HCT116 (cell line): ENCODE measurements around the gene EYA2. TPM values are rescaled to one million over a fixed set of nuclear protein-coding genes. Genes with fewer than 3 reads are reported as not detected.

ENCODE experiments used
- ATAC-seq: fragments of 200-7000 bp; cut with Tn5 transposase; 2 replicates; pipeline ENCODE4 v1.9.1; 2020; ENCODE audit warnings: mild to moderate bottlenecking, moderate library complexity
- BruUV-seq: library from RNA; stranded (reverse); fragments of 400-500 nt; replicated peaks from 2 replicates; lab custom pipeline; 2021; lab: Mats Ljungman, UMichigan
- CTCF ChIA-PET: fragments of 300-600 bp; sonication (Branson Sonifier 250); formaldehyde crosslinking; loops from one replicate; lab custom pipeline; 2021; ENCODE audit warnings: antibody characterized with exemption; lab: Charles Lee
- POLR2A ChIA-PET: fragments of 300-600, 350-600 bp; sonication (Branson Sonifier 250); formaldehyde crosslinking; loops from one replicate; lab custom pipeline; 2021; ENCODE audit warnings: antibody characterized with exemption; lab: Charles Lee
- RAD21 ChIA-PET, 2 experiments: fragments of 300-600 bp; sonication (Branson Sonifier 250); formaldehyde crosslinking; loops; one replicate each; lab custom pipeline; 2023; ENCODE audit warnings: low total read pairs in 2 of 2; ENCODE audit not compliant: uncharacterized antibody in 2 of 2, unreplicated experiment in 2 of 2, low non-redundant PET in 1 of 2; lab: Charles Lee
- DNase-seq: peaks from one replicate; pipeline ENCODE4 v3.0.0-alpha.2; 2010; ENCODE audit warnings: low read depth, low spot score
- H2AFZ ChIP-seq: fragments of 200-600 bp; shearing (Covaris generic), sonication (generic); 2 replicates; pipeline ENCODE4 v1.6.1; 2017; ENCODE audit warnings: low read depth, mixed run types, mixed read lengths, antibody characterized with exemption, low read length; ENCODE audit not compliant: poor library complexity, severe bottlenecking
- H3K27ac ChIP-seq: 2 replicates; pipeline ENCODE4 v1.5.1; 2012; ENCODE audit warnings: low read depth, low read length
- H3K27me3 ChIP-seq: fragments of 200-600 bp; sonication (generic); 2 replicates; pipeline ENCODE4 v1.6.1; 2016; ENCODE audit warnings: mixed run types, low read length, mixed read lengths; ENCODE audit not compliant: insufficient read depth
- H3K36me3 ChIP-seq, 2 experiments: fragments of 200-500 bp in 1 of 2; fragments of 200-600 bp in 1 of 2; sonication (Bioruptor generic) in 1 of 2; sonication (generic) in 1 of 2; 2 replicates each; pipeline versions ENCODE4 v1.5.1 to v1.6.1; 2014 to 2016; ENCODE audit warnings: low read length in 2 of 2, inconsistent platforms in 1 of 2, mixed read lengths in 1 of 2, mixed run types in 1 of 2; ENCODE audit not compliant: insufficient read depth in 2 of 2, control insufficient read depth in 1 of 2
- H3K4me1 ChIP-seq, 2 experiments: fragments of 200-600 bp in 1 of 2; sonication (generic) in 1 of 2; 2 replicates each; pipeline versions ENCODE4 v1.5.1 to v1.6.1; 2012 to 2017; ENCODE audit warnings: low read length in 2 of 2, inconsistent platforms in 1 of 2, mild to moderate bottlenecking in 1 of 2, mixed read lengths in 1 of 2, mixed run types in 1 of 2, moderate library complexity in 1 of 2; ENCODE audit not compliant: insufficient read depth in 2 of 2, control insufficient read depth in 1 of 2
- H3K4me2 ChIP-seq: fragments of 200-600 bp; sonication (generic); 2 replicates; pipeline ENCODE4 v1.6.1; 2017; ENCODE audit warnings: mixed run types, low read length, mixed read lengths
- H3K4me3 ChIP-seq, 2 experiments: fragments of 200-600 bp in 1 of 2; sonication (generic) in 1 of 2; replicated peaks in 1 of 2; 2 replicates each; pipeline ENCODE4 v1.5.1; 2011 to 2016; ENCODE audit warnings: low read length in 2 of 2, control low read depth in 1 of 2, low read depth in 1 of 2, mild to moderate bottlenecking in 1 of 2, mixed read lengths in 1 of 2, mixed run types in 1 of 2
- H3K79me2 ChIP-seq: fragments of 200-600 bp; sonication (generic); 2 replicates; pipeline ENCODE4 v1.6.1; 2017; ENCODE audit warnings: mild to moderate bottlenecking, mixed run types, low read length, moderate library complexity, mixed read lengths; ENCODE audit not compliant: insufficient read depth
- H3K9ac ChIP-seq: fragments of 200-600 bp; sonication (generic); 2 replicates; pipeline ENCODE4 v1.6.1; 2016; ENCODE audit warnings: low read length, mixed read lengths
- H3K9me2 ChIP-seq: fragments of 200-600 bp; sonication (generic), shearing (Covaris generic); 2 replicates; pipeline ENCODE4 v1.6.1; 2017; ENCODE audit warnings: mixed run types, mild to moderate bottlenecking, moderate library complexity; ENCODE audit not compliant: insufficient read depth
- H3K9me3 ChIP-seq, 2 experiments: fragments of 200-500 bp in 1 of 2; fragments of 200-600 bp in 1 of 2; sonication (Bioruptor generic) in 1 of 2; sonication (generic) in 1 of 2; 2 replicates each; pipeline ENCODE4 v1.6.1; 2014 to 2017; ENCODE audit warnings: low read length in 2 of 2, mixed read lengths in 2 of 2, inconsistent platforms in 1 of 2, low read depth in 1 of 2, mild to moderate bottlenecking in 1 of 2, mixed run types in 1 of 2, moderate library complexity in 1 of 2; ENCODE audit not compliant: control insufficient read depth in 1 of 2, insufficient read depth in 1 of 2
- H4K20me1 ChIP-seq: fragments of 200-600 bp; sonication (generic), shearing (Covaris generic); 2 replicates; pipeline ENCODE4 v1.6.1; 2017; ENCODE audit warnings: mixed run types, mild to moderate bottlenecking, moderate library complexity; ENCODE audit not compliant: insufficient read depth
- CEBPB ChIP-seq: IDR thresholded peaks from 2 replicates; pipeline ENCODE4 v1.6.1; 2012; ENCODE audit warnings: low read depth
- ELF1 ChIP-seq: IDR thresholded peaks from 2 replicates; pipeline ENCODE4 v1.6.1; 2012; ENCODE audit warnings: low read depth, borderline replicate concordance
- EZH2 ChIP-seq: fragments of 200-600 bp; sonication (generic); IDR thresholded peaks from 2 replicates; pipeline ENCODE4 v1.6.1; 2017; ENCODE audit warnings: antibody characterized with exemption, mixed run types
- FOSL1 ChIP-seq: IDR thresholded peaks from 2 replicates; pipeline ENCODE4 v1.6.1; 2012; ENCODE audit warnings: low read depth
- JUND ChIP-seq: IDR thresholded peaks from 2 replicates; pipeline ENCODE4 v1.6.1; 2012
- MAX ChIP-seq: IDR thresholded peaks from 2 replicates; pipeline ENCODE4 v1.6.1; 2012
- POLR2A ChIP-seq: IDR thresholded peaks from 2 replicates; pipeline ENCODE4 v1.7.0; 2011; ENCODE audit warnings: borderline replicate concordance; ENCODE audit not compliant: insufficient read depth, insufficient read length; ENCODE audit errors: extremely low read depth
- RAD21 ChIP-seq: IDR thresholded peaks from 2 replicates; pipeline ENCODE4 v1.6.1; 2012; ENCODE audit warnings: low read depth, mild to moderate bottlenecking
- SRF ChIP-seq: IDR thresholded peaks from 2 replicates; pipeline ENCODE4 v1.6.1; 2012; ENCODE audit warnings: low read depth
- TCF7L2 ChIP-seq: IDR thresholded peaks from 2 replicates; pipeline ENCODE4 v1.7.0; 2011; ENCODE audit warnings: borderline replicate concordance, inconsistent platforms; ENCODE audit not compliant: insufficient read depth, insufficient read length; ENCODE audit errors: extremely low read depth
- YY1 ChIP-seq: IDR thresholded peaks from 2 replicates; pipeline ENCODE4 v1.6.1; 2011; ENCODE audit warnings: low read length, low read depth, moderate library complexity, mild to moderate bottlenecking; ENCODE audit not compliant: insufficient replicate concordance; ENCODE audit errors: extremely low read depth
- ZBTB33 ChIP-seq: IDR thresholded peaks from 2 replicates; pipeline ENCODE4 v1.6.1; 2011; ENCODE audit warnings: mild to moderate bottlenecking, low read length, moderate library complexity; ENCODE audit not compliant: insufficient replicate concordance; ENCODE audit errors: extremely low read depth
- ZFX ChIP-seq: fragments of 450-650 bp; IDR thresholded peaks from 2 replicates; pipeline ENCODE4 v1.6.1; 2017
- intact Hi-C: fragments of 100-400 bp; cut with micrococcal nuclease; formaldehyde crosslinking; loops from 2 replicates; pipeline ENCODE4 v1.10.0; 2022
- total RNA-seq: library from RNA; stranded (reverse); gene quantifications from one replicate; pipeline ENCODE4 v1.2.1, GENCODE V29; 2021; ENCODE audit not compliant: unreplicated experiment
- TF ChIP-seq, protein P1 (sequence below): IDR thresholded peaks from 2 replicates; pipeline ENCODE4 v1.6.1; 2012
- TF ChIP-seq, protein P2 (sequence below): IDR thresholded peaks from 2 replicates; pipeline ENCODE4 v1.6.1; 2012; ENCODE audit warnings: low read depth

EYA2 gene
- total RNA-seq, 1 experiment from 2014 or later = not detected

DNA sequence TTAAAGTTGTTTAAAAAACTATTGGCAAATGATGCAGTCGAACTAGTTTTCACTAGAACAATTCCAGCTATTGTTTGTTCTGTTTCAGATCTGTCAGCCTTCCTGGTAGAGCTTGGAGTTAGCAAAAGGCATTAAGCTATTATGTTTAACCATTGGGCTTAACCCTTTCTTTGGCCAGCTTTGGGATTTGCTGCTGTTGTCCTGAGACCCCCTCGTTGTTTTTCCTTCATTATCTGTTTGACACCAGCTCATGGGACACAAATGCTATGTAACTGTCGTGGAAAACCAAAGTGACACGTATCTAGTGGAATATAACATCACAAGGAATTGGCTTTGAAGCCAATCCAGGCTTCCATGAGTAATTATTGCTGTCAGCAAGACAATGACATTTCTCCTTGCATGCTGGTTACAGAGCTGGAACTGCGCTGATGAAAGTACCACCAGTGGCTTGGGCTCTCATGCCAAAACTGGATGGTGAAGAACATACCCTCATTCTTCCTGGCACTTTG lies 96.0 kb downstream of the EYA2 start:
- RAD21 ChIA-PET = no interaction called here
- Histone ChIP-seq H3K36me3 (no peaks in the 10 kb centered on the region), H3K9me3 (no peaks in the 10 kb centered on the region), H3K9me2 (no peaks in the 10 kb centered on the region), H3K4me3 (no peak overlapping the region), H3K4me2 (no peak overlapping the region), H2AFZ (no peak overlapping the region), H3K9ac (no peak overlapping the region), H3K27ac (no peak overlapping the region), H3K4me1 (no peaks in the 10 kb centered on the region), H4K20me1 (no peaks in the 10 kb centered on the region), H3K27me3 (peaks cover 13% of the 10 kb centered on the region), H3K79me2 (no peaks in the 10 kb centered on the region)
- TF ChIP-seq ZBTB33 = no peak
- TF ChIP-seq, protein P1, sequence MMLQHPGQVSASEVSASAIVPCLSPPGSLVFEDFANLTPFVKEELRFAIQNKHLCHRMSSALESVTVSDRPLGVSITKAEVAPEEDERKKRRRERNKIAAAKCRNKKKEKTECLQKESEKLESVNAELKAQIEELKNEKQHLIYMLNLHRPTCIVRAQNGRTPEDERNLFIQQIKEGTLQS = no peak
- no peak for TF ChIP-seq EZH2
- no peak for TF ChIP-seq CEBPB
- no peak for TF ChIP-seq ZFX
- no peak for TF ChIP-seq FOSL1
- no peak for TF ChIP-seq ELF1
- no peak for TF ChIP-seq SRF
- no peak for ATAC-seq
- POLR2A ChIA-PET = no interaction called here
- BruUV-seq = no TSS peak
- intact Hi-C loops = no loop called here
- no peak for DNase-seq
- CTCF ChIA-PET = no interaction called here

DNA sequence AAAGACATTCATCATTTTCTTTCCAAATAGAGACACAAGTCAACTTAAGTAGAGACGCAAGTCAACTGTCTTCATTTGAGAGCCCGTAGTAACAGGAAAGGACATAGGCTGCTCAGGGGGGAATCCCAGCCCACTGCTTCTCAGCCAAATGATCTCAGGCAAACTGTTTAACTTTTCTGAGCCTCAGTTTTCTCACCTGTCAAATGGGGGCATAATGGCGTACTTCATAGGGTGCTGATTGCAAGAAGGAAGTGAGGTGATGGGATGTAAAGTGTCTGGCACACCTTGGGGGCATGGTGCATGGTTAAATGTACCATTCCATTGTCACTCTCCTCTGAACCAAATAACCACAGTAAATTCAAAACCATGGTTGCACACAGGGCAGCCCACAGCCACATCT lies 96.5 kb downstream of the EYA2 start:
- Histone ChIP-seq H3K79me2 (no peaks in the 10 kb centered on the region), H3K4me2 (no peak overlapping the region), H3K9ac (no peak overlapping the region), H3K4me3 (no peak overlapping the region), H3K36me3 (no peaks in the 10 kb centered on the region), H4K20me1 (no peaks in the 10 kb centered on the region), H3K4me1 (no peaks in the 10 kb centered on the region), H3K27ac (no peak overlapping the region), H2AFZ (no peak overlapping the region), H3K9me2 (no peaks in the 10 kb centered on the region), H3K9me3 (no peaks in the 10 kb centered on the region), H3K27me3 (peaks cover 17% of the 10 kb centered on the region)
- no peak for DNase-seq
- ChIA-PET RAD21 (no interaction called here), POLR2A (no interaction called here), CTCF (no interaction called here)
- no TSS peak for BruUV-seq
- ATAC-seq = no peak
- intact Hi-C loops = no loop called here
- no peak for TF ChIP-seq ZFX
- TF ChIP-seq TCF7L2 = no peak
- TF ChIP-seq POLR2A = no peak
- no peak for TF ChIP-seq SRF
- TF ChIP-seq YY1 = no peak
- no peak for TF ChIP-seq JUND
- TF ChIP-seq RAD21 = no peak
- TF ChIP-seq, protein P2, sequence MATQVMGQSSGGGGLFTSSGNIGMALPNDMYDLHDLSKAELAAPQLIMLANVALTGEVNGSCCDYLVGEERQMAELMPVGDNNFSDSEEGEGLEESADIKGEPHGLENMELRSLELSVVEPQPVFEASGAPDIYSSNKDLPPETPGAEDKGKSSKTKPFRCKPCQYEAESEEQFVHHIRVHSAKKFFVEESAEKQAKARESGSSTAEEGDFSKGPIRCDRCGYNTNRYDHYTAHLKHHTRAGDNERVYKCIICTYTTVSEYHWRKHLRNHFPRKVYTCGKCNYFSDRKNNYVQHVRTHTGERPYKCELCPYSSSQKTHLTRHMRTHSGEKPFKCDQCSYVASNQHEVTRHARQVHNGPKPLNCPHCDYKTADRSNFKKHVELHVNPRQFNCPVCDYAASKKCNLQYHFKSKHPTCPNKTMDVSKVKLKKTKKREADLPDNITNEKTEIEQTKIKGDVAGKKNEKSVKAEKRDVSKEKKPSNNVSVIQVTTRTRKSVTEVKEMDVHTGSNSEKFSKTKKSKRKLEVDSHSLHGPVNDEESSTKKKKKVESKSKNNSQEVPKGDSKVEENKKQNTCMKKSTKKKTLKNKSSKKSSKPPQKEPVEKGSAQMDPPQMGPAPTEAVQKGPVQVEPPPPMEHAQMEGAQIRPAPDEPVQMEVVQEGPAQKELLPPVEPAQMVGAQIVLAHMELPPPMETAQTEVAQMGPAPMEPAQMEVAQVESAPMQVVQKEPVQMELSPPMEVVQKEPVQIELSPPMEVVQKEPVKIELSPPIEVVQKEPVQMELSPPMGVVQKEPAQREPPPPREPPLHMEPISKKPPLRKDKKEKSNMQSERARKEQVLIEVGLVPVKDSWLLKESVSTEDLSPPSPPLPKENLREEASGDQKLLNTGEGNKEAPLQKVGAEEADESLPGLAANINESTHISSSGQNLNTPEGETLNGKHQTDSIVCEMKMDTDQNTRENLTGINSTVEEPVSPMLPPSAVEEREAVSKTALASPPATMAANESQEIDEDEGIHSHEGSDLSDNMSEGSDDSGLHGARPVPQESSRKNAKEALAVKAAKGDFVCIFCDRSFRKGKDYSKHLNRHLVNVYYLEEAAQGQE = no peak
- no peak for TF ChIP-seq MAX
